Prostate gland (tissue), 2 donors: Measurements from ENCODE around the gene LDLR.
"Not testable (repeated sequence)": the region's sequence is repeated elsewhere in the genome, so short reads cannot be mapped to it uniquely, and the experiment has no call there.

Source experiments
- CTCF ChIP-seq, 4 experiments: fragments of 200-600 bp in 2 of 4; fragments of 450-650 bp in 2 of 4; sonication (generic) in 2 of 4; IDR thresholded peaks; 1 replicate in 3 of 4; 2 replicates in 1 of 4; pipeline ENCODE4 v1.5.1; 2016 to 2019; ENCODE audit warnings: antibody characterized with exemption in 4 of 4, mild to moderate bottlenecking in 2 of 4, moderate library complexity in 2 of 4
- POLR2AphosphoS5 ChIP-seq: sonication (generic); formaldehyde crosslinking; IDR thresholded peaks from one replicate; pipeline ENCODE4 v1.6.1; 2017; ENCODE audit warnings: antibody characterized with exemption

GRCh38 chr19:11076792-11077191, 12.5 kb upstream of the LDLR start:
- TF ChIP-seq CTCF (IDR thresholded peaks at IDR 0.05); POLR2AphosphoS5: not testable (repeated sequence)
